HepG2 (cell line): ENCODE measurements around the gene KANSL1. TPM values are rescaled to one million over a fixed set of nuclear protein-coding genes. Genes with fewer than 3 reads are reported as not detected.

Experiments
- ATAC-seq: fragments of 200-7000 bp; cut with Tn5 transposase; 3 replicates; pipeline ENCODE4 v1.9.1; 2020; ENCODE audit warnings: mild to moderate bottlenecking, moderate library complexity
- BruUV-seq: library from RNA; stranded (reverse); fragments of 400-500 nt; replicated peaks from 2 replicates; lab custom pipeline; 2021; lab: Mats Ljungman, UMichigan
- CTCF ChIA-PET: fragments of 300-600 bp; formaldehyde crosslinking; extraction: SDS; loops from one replicate; lab custom pipeline; 2021; ENCODE audit warnings: low total read pairs, inconsistent platforms, low intra/inter-chr PET ratio; lab: Yijun Ruan, JAX
- POLR2A ChIA-PET: fragments of 350-600 bp; sonication (Branson Sonifier 250); formaldehyde crosslinking; loops from one replicate; lab custom pipeline; 2020; ENCODE audit warnings: antibody characterized with exemption, inconsistent platforms; lab: Yijun Ruan, JAX
- DNase-seq: peaks from one replicate; pipeline ENCODE4 v3.0.0-alpha.2; 2015; ENCODE audit warnings: low spot score
- FAIRE-seq: peaks from 3 replicates; lab custom pipeline; 2011; peaks lifted over from hg19 to GRCh38; lab: Jason Lieb, UNC
- H2AFZ ChIP-seq: one replicate; pipeline ENCODE4 v1.6.1; 2011; ENCODE audit warnings: low read length, inconsistent platforms
- H3K27ac ChIP-seq: fragments of 300-600 bp; 3 replicates; pipeline ENCODE4 v1.8.0; 2011; ENCODE audit warnings: mixed run types, mild to moderate bottlenecking, mixed read lengths, low read length, inconsistent platforms; ENCODE audit not compliant: insufficient read depth; ENCODE audit errors: extremely low read length
- H3K27me3 ChIP-seq, 2 experiments: fragments of 200-600 bp in 1 of 2; 2 replicates in 1 of 2; 3 replicates in 1 of 2; pipeline versions ENCODE4 v1.6.0 to v1.8.0; 2011; ENCODE audit warnings: low read length in 2 of 2, mild to moderate bottlenecking in 2 of 2, moderate library complexity in 2 of 2, inconsistent platforms in 1 of 2; ENCODE audit not compliant: insufficient read depth in 2 of 2, control insufficient read depth in 1 of 2
- H3K36me3 ChIP-seq, 2 experiments: fragments of 200-600 bp in 1 of 2; replicated peaks in 1 of 2; 2 replicates in 1 of 2; 3 replicates in 1 of 2; pipeline versions ENCODE4 v1.5.1 to v1.8.0; 2011; ENCODE audit warnings: low read length in 2 of 2, inconsistent platforms in 1 of 2; ENCODE audit not compliant: insufficient read depth in 2 of 2, control insufficient read depth in 1 of 2
- H3K4me1 ChIP-seq: 2 replicates; pipeline ENCODE4 v1.5.1; 2012; ENCODE audit warnings: low read length, inconsistent platforms; ENCODE audit not compliant: insufficient read depth
- H3K4me2 ChIP-seq: 2 replicates; pipeline ENCODE4 v1.6.0; 2011; ENCODE audit warnings: low read depth, low read length, inconsistent platforms
- H3K4me3 ChIP-seq, 3 experiments: fragments of 200-600 bp in 1 of 3; sonication (generic), shearing (Covaris generic) in 1 of 3; replicated peaks in 1 of 3; 2 replicates each; pipeline ENCODE4 v1.5.1; 2011 to 2016; ENCODE audit warnings: low read length in 3 of 3, inconsistent platforms in 2 of 3, low read depth in 2 of 3, mild to moderate bottlenecking in 2 of 3, control low read depth in 1 of 3, mixed read lengths in 1 of 3; ENCODE audit not compliant: insufficient read depth in 1 of 3
- H3K79me2 ChIP-seq: one replicate; pipeline ENCODE4 v1.6.1; 2011; ENCODE audit warnings: low read length, inconsistent platforms; ENCODE audit not compliant: insufficient read depth
- H3K9ac ChIP-seq: 2 replicates; pipeline ENCODE4 v1.6.0; 2011; ENCODE audit warnings: mild to moderate bottlenecking, low read depth, low read length, inconsistent platforms; ENCODE audit not compliant: insufficient read depth
- H3K9me3 ChIP-seq: 2 replicates; pipeline ENCODE4 v1.5.1; 2012; ENCODE audit warnings: mild to moderate bottlenecking, low read length
- H4K20me1 ChIP-seq: 2 replicates; pipeline ENCODE4 v1.6.0; 2011; ENCODE audit warnings: inconsistent platforms, mild to moderate bottlenecking, low read length, moderate library complexity; ENCODE audit not compliant: insufficient read depth
- ATF4 ChIP-seq, 2 experiments: fragments of 450-650 bp in 1 of 2; sonication (generic) in 1 of 2; formaldehyde crosslinking; IDR thresholded peaks; 2 replicates each; pipeline versions ENCODE4 v1.5.0 to v1.8.0; 2020 to 2022; ENCODE audit warnings: mild to moderate bottlenecking in 1 of 2, missing genetic modification reagents in 1 of 2
- ATF7 ChIP-seq, 2 experiments: fragments of 450-650 bp in 1 of 2; sonication (generic) in 1 of 2; formaldehyde crosslinking in 1 of 2; IDR thresholded peaks; 2 replicates each; pipeline versions ENCODE4 v1.4.0 to v1.6.1; 2016 to 2020; ENCODE audit warnings: antibody characterized with exemption in 1 of 2, mild to moderate bottlenecking in 1 of 2, missing genetic modification reagents in 1 of 2
- CEBPB ChIP-seq: IDR thresholded peaks from 2 replicates; pipeline ENCODE4 v1.6.1; 2011; ENCODE audit warnings: low read depth, low read length, improper control_type of control experiment, borderline replicate concordance
- CEBPG ChIP-seq: IDR thresholded peaks from 2 replicates; pipeline ENCODE4 v1.6.1; 2016
- CREB1 ChIP-seq, 2 experiments: fragments of 450-650 bp in 1 of 2; IDR thresholded peaks; 2 replicates each; pipeline ENCODE4 v1.6.1; 2016 to 2017; ENCODE audit warnings: control low read depth in 1 of 2, mild to moderate bottlenecking in 1 of 2, missing compliant biosample characterization in 1 of 2, missing genetic modification characterization in 1 of 2
- GATAD2A ChIP-seq: IDR thresholded peaks from 2 replicates; pipeline ENCODE4 v1.6.1; 2016
- HNRNPK ChIP-seq: fragments of 200-400 bp; formaldehyde crosslinking; IDR thresholded peaks from 2 replicates; pipeline ENCODE4 v1.6.1; 2018; ENCODE audit warnings: low read length, low read depth, moderate library complexity, mild to moderate bottlenecking; ENCODE audit not compliant: poor library complexity, severe bottlenecking
- MIER2 ChIP-seq: IDR thresholded peaks from 2 replicates; pipeline ENCODE4 v1.6.1; 2016; ENCODE audit warnings: missing biosample characterization, missing genetic modification reagents
- POLR2AphosphoS2 ChIP-seq: IDR thresholded peaks from 2 replicates; pipeline ENCODE4 v1.6.1; 2011; ENCODE audit warnings: low read depth, low read length, improper control_type of control experiment
- SIN3B ChIP-seq: fragments of 150-350 bp; IDR thresholded peaks from 2 replicates; pipeline ENCODE4 v1.6.1; 2014; ENCODE audit warnings: low read length
- TRIM24 ChIP-seq: sonication (generic); formaldehyde crosslinking; IDR thresholded peaks from 2 replicates; pipeline ENCODE4 v1.8.0; 2022; ENCODE audit warnings: mild to moderate bottlenecking, missing genetic modification reagents
- ZFX ChIP-seq: sonication (generic); formaldehyde crosslinking; IDR thresholded peaks from 2 replicates; pipeline ENCODE4 v1.4.0; 2020; ENCODE audit warnings: mild to moderate bottlenecking, low read depth, missing genetic modification reagents, moderate library complexity
- ZNF17 ChIP-seq: sonication (generic); formaldehyde crosslinking; IDR thresholded peaks from 2 replicates; pipeline ENCODE4 v1.5.0; 2020; ENCODE audit warnings: mild to moderate bottlenecking, missing genetic modification reagents
- ZNF251 ChIP-seq: sonication (generic); formaldehyde crosslinking; IDR thresholded peaks from 2 replicates; pipeline ENCODE4 v1.9.0; 2021; ENCODE audit warnings: mild to moderate bottlenecking, missing genetic modification reagents
- ZNF816 ChIP-seq: sonication (generic); formaldehyde crosslinking; IDR thresholded peaks from 2 replicates; pipeline ENCODE4 v1.8.0; 2022; ENCODE audit warnings: missing genetic modification reagents, mild to moderate bottlenecking, borderline replicate concordance
- ZXDC ChIP-seq: sonication (generic); formaldehyde crosslinking; IDR thresholded peaks from 2 replicates; pipeline ENCODE4 v1.5.0; 2020; ENCODE audit warnings: mild to moderate bottlenecking, missing genetic modification reagents
- WGBS: methylation state at CpG from one replicate; pipeline ENCODE4 v1.1.6; 2017; ENCODE audit warnings: low lambda C conversion rate; 5-methylcytosine and 5-hydroxymethylcytosine counted together
- in situ Hi-C: cut with HindIII; loops from 2 replicates; pipeline ENCODE4 v1.10.0; 2017; ENCODE audit warnings: low pct_unique_long_range_greater_than_20kb; ENCODE audit not compliant: extremely low pct_ligation_motif_present
- intact Hi-C: fragments of 100-400 bp; cut with micrococcal nuclease; formaldehyde crosslinking; loops from one replicate; pipeline ENCODE4 v1.10.0; 2022; ENCODE audit not compliant: unreplicated experiment
- polyA plus RNA-seq, 8 experiments: library from polyadenylated mRNA; depleted of rRNA in 3 of 8; stranded (reverse) in 7 of 8; unstranded in 1 of 8; fragments of >200 nt; fragmentation: Illumina TruSeq in 4 of 8; extraction: Trizol in 4 of 8; gene quantifications; 2 replicates each; pipeline versions ENCODE4 v1.2.1 to v1.2.3, GENCODE V29; 2011 to 2016; ENCODE audit warnings: low read depth in 4 of 8, missing spikeins in 1 of 8, mixed read lengths in 1 of 8; ENCODE audit not compliant: insufficient read depth in 1 of 8
- total RNA-seq, 5 experiments: library from RNA; depleted of rRNA; stranded (reverse); fragments of >200 nt; fragmentation: Illumina TruSeq; extraction: Trizol; gene quantifications; 2 replicates each; pipeline ENCODE4 v1.2.3, GENCODE V29; 2016; ENCODE audit warnings: low read depth in 1 of 5

The KANSL1 gene
- total and polyA plus RNA-seq, 2 of the 13 experiments (the other 11 are each of a cell fraction or from before 2014, with no cell fraction given) = 24.0 to 59.6 TPM

- intact Hi-C loops (loop anchor here (5.0 kb wide), 1 partner anchor 41 kb away; no protein-coding TSS in a partner anchor), in situ Hi-C loops (no loop called here)
- peaks cover 71% of the 10 kb centered on the region for H3K4me1 ChIP-seq
- 82% methylated on average over 4 of the region's 4 CpGs for WGBS
- H3K27ac ChIP-seq = no peak overlapping the region
- H3K9ac ChIP-seq = no peak overlapping the region
- peaks cover 98% of the 10 kb centered on the region for H3K79me2 ChIP-seq
- peak; percentile 57 for FAIRE-seq
- no peak for DNase-seq
- ChIA-PET POLR2A (no interaction called here), CTCF (no interaction called here)
- peaks cover 0 to 6% of the 10 kb centered on the region in 2 experiments; a peak in 1 of 5 replicates for H3K36me3 ChIP-seq
- ATAC-seq = no peak
- no peak overlapping the region for H3K4me3 ChIP-seq
- H2AFZ ChIP-seq = no peak overlapping the region
- no TSS peak for BruUV-seq
- peaks cover 98% of the 10 kb centered on the region for H4K20me1 ChIP-seq
- H3K4me2 ChIP-seq = no peak overlapping the region
- TF ChIP-seq HNRNPK = no peak
- peak; percentile 90 for TF ChIP-seq CEBPB
- TF ChIP-seq ZFX (CRISPR knock-in tag) = no peak
- TF ChIP-seq ZXDC (CRISPR knock-in tag) = no peak
- no peak for TF ChIP-seq CREB1 (IDR thresholded peaks at IDR 0.05)
- 0 out of 2 replicates have a peak, but pooled peaks have one; percentile 16 for TF ChIP-seq CREB1 (CRISPR knock-in tag; IDR thresholded peaks at IDR 0.05)
- TF ChIP-seq SIN3B = no peak
- no peak for TF ChIP-seq POLR2AphosphoS2
- TF ChIP-seq ZNF17 (CRISPR knock-in tag) = no peak
- TF ChIP-seq ZNF816 (CRISPR knock-in tag) = 0 out of 2 replicates have a peak, but pooled peaks have one; percentile 29
- TF ChIP-seq ATF4 (CRISPR knock-in tag; IDR thresholded peaks at IDR 0.05) = peak; percentile 70 to 81
- TF ChIP-seq GATAD2A = peak; percentile 50; the same call in 1 of the 2 replicates
- no peak for TF ChIP-seq MIER2
- peak; percentile 81 for TF ChIP-seq CEBPG (CRISPR knock-in tag)
- no peak for TF ChIP-seq ZNF251 (CRISPR knock-in tag)
- TF ChIP-seq TRIM24 (CRISPR knock-in tag) = no peak
- TF ChIP-seq ATF7 (IDR thresholded peaks at IDR 0.05) = peak; percentile 76
- TF ChIP-seq ATF7 (CRISPR knock-in tag; IDR thresholded peaks at IDR 0.05) = no peak
- no peaks in the 10 kb centered on the region for H3K27me3 ChIP-seq
- H3K9me3 ChIP-seq = no peaks in the 10 kb centered on the region
These were observed 14.5 kb downstream of the KANSL1 start for GRCh38 chr17:46178550-46179214.
